GM21515 (cell line): ENCODE data around the gene C1orf210.

ENCODE experiments used
- ATAC-seq: cut with Tn5 transposase; IDR thresholded peaks from one replicate; pipeline ENCODE4 v1.9.1; 2021; ENCODE audit not compliant: unreplicated experiment

Gene C1orf210

GRCh38 chr1:43253876-43254275 is 31.5 kb downstream of the C1orf210 start:
- no peak for ATAC-seq

- ATAC-seq = no peak
These were observed 32.2 kb downstream of the C1orf210 start for GRCh38 chr1:43253173-43253572.

- ATAC-seq = no peak
These were observed 33.2 kb downstream of the C1orf210 start for GRCh38 chr1:43252225-43252624.

GRCh38 chr1:43251024-43251423 is 34.4 kb downstream of the C1orf210 start:
- no peak for ATAC-seq

- ATAC-seq = no peak
These were observed 35.0 kb downstream of the C1orf210 start for GRCh38 chr1:43250351-43250761.

GRCh38 chr1:43247256-43247921 is 38.0 kb downstream of the C1orf210 start:
- no peak for ATAC-seq

- ATAC-seq = no peak
These were observed 38.7 kb downstream of the C1orf210 start for GRCh38 chr1:43246466-43247213.

GRCh38 chr1:43243299-43243698 is 42.1 kb downstream of the C1orf210 start:
- ATAC-seq = no peak

- no peak for ATAC-seq
These were observed 44.0 kb downstream of the C1orf210 start for GRCh38 chr1:43241413-43241836.

- peak; percentile 73 for ATAC-seq
These were observed 45.9 kb downstream of the C1orf210 start for GRCh38 chr1:43239484-43239883.

- peak; percentile 35 for ATAC-seq
These were observed 46.4 kb downstream of the C1orf210 start for GRCh38 chr1:43238991-43239469.

GRCh38 chr1:43238085-43238484 is 47.3 kb downstream of the C1orf210 start:
- ATAC-seq = no peak

- no peak for ATAC-seq
These were observed 48.3 kb downstream of the C1orf210 start for GRCh38 chr1:43237121-43237520.

GRCh38 chr1:43235451-43236121 is 49.8 kb downstream of the C1orf210 start:
- ATAC-seq = no peak

- ATAC-seq = no peak
These were observed 50.3 kb downstream of the C1orf210 start for GRCh38 chr1:43235040-43235439.

- no peak for ATAC-seq
These were observed 51.1 kb downstream of the C1orf210 start for GRCh38 chr1:43234267-43234666.

- ATAC-seq = no peak
These were observed 51.8 kb downstream of the C1orf210 start for GRCh38 chr1:43233631-43234030.

GRCh38 chr1:43232482-43232881 is 52.9 kb downstream of the C1orf210 start:
- no peak for ATAC-seq

GRCh38 chr1:43232074-43232473 is 53.3 kb downstream of the C1orf210 start:
- no peak for ATAC-seq
